ENCODE measurements around the gene CASP8.

DNA sequence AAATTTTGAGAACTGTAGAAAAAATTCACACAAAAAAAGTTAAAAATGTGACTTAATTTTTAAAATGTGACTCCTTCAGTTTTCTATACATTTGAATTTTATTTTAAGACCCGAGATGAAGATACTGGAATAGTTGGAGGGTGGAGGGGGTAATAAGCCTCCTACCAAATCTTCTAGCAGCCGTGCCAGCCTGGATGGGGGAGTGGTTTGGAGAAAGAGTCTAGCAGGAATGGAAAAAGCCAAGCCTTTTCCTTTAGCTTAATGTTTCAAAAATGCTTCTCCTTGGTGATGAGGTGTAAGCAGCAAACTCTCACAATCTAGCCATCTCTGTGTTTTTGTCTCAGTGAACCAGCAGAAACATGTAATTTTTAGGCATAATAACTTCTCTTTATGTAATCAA is 14.7 kb downstream of the CASP8 start:
- TF ChIP-seq EZH2 (IDR thresholded peaks at IDR 0.05) (no peak), EZH2phosphoT487 (IDR thresholded peaks at IDR 0.05) (no peak)
- TF ChIP-seq, protein P1, sequence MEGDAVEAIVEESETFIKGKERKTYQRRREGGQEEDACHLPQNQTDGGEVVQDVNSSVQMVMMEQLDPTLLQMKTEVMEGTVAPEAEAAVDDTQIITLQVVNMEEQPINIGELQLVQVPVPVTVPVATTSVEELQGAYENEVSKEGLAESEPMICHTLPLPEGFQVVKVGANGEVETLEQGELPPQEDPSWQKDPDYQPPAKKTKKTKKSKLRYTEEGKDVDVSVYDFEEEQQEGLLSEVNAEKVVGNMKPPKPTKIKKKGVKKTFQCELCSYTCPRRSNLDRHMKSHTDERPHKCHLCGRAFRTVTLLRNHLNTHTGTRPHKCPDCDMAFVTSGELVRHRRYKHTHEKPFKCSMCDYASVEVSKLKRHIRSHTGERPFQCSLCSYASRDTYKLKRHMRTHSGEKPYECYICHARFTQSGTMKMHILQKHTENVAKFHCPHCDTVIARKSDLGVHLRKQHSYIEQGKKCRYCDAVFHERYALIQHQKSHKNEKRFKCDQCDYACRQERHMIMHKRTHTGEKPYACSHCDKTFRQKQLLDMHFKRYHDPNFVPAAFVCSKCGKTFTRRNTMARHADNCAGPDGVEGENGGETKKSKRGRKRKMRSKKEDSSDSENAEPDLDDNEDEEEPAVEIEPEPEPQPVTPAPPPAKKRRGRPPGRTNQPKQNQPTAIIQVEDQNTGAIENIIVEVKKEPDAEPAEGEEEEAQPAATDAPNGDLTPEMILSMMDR (IDR thresholded peaks at IDR 0.05) = no peak
